Stimulated activated CD8-positive, alpha-beta memory T cell treated with anti-CD3 and anti-CD28 coated beads, Interleukin-2, amount 100 ng/mL, for 1 hour (primary cell): ENCODE data around the gene KCNQ5.

Experiments
- DNase-seq, 2 donors: peaks; one replicate each; pipeline ENCODE4 v3.0.0-alpha.2; 2020; ENCODE audit warnings: low read depth in 2 of 2

KCNQ5 gene

DNA sequence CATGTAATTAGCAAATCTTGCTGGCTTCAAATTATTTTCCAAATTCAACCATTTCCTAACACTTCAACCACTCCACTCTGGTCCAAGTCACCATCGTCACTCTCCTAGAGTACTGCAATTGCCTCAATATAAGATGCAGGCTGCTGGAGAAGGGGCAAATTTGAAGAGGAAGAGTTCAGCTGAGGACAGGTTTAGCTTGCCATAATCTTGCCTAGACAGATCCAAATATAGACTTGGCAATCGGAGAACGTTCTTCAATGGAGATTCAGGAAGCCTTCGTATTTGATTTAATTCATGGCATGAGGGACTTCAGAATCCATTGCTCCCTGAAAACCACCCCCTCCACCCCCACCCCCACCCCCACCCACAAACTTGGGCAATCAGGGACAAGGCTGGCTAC, 618.9 kb downstream of the KCNQ5 start:
- DNase-seq, result no peak

DNA sequence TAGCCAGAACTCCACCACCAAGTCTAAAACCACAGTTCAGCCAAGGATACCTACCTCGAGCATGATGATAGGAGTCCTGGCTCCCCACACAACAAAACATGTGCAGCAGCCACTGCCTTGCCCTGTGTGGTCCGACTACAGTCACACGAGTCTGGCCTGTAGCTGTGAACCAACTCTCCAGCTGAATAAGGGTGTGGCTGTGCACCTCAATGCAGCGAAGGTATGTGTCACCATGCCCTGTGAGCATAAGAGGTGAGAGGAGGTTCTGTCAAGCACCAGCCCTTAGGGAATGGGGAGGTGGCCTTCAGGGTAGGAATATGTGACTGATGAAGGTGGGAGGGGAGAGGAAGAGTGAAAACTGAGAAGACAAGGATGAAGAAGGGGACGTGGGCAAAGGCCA, 620.1 kb downstream of the KCNQ5 start:
- DNase-seq, result no peak
